GM12874 (cell line): Measurements from ENCODE around the gene ERAP2.

Experiments
- CTCF ChIP-seq: IDR thresholded peaks from 2 replicates; pipeline ENCODE4 v1.5.1; 2011; ENCODE audit warnings: low read depth, mild to moderate bottlenecking, control low read depth, low read length, moderate library complexity; ENCODE audit not compliant: insufficient read depth

ERAP2 gene

GRCh38 chr5:96863949-96864584 lies 12.2 kb upstream of the ERAP2 start:
- TF ChIP-seq CTCF: no peak

- TF ChIP-seq CTCF: no peak
These were observed 11.3 kb upstream of the ERAP2 start for GRCh38 chr5:96864922-96865530.

GRCh38 chr5:96868603-96869371 lies 7.5 kb upstream of the ERAP2 start:
- TF ChIP-seq CTCF: peak; percentile 97

GRCh38 chr5:96869372-96869641 lies 7.0 kb upstream of the ERAP2 start:
- no peak for TF ChIP-seq CTCF

- no peak for TF ChIP-seq CTCF
These were observed 5.9 kb upstream of the ERAP2 start for GRCh38 chr5:96870094-96871026.

- TF ChIP-seq CTCF: no peak
These were observed 5.3 kb upstream of the ERAP2 start for GRCh38 chr5:96871027-96871399.

- TF ChIP-seq CTCF: no peak
These were observed 4.6 kb upstream of the ERAP2 start for GRCh38 chr5:96871686-96872085.
